GM15510 (cell line): ENCODE measurements around the gene RYR2.

Experiments
- POLR2A ChIP-seq: IDR thresholded peaks from 3 replicates; pipeline ENCODE4 v1.6.1; 2011; ENCODE audit warnings: borderline replicate concordance; ENCODE audit not compliant: insufficient read length; ENCODE audit errors: extremely low read depth

RYR2 gene

DNA sequence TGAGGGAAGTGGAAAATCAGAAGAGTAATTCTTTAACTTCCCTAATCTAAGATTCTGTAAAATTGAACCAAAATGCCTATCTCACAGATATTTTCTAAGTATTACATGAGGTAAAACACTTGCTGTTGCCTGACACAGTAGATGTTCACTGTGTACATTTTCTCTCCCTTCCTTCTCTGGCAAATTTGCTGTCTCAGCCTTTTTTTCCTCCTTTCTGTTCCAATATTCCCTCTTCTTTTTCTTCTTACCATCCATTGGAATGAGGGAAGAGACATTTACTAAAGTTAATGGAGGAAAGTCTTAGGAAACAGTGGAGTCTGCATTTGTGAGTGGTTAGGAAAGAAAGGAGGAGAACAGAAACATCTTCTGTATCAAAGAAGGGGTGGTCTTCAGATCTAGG is 608.8 kb downstream of the RYR2 start:
- no peak for TF ChIP-seq POLR2A

DNA sequence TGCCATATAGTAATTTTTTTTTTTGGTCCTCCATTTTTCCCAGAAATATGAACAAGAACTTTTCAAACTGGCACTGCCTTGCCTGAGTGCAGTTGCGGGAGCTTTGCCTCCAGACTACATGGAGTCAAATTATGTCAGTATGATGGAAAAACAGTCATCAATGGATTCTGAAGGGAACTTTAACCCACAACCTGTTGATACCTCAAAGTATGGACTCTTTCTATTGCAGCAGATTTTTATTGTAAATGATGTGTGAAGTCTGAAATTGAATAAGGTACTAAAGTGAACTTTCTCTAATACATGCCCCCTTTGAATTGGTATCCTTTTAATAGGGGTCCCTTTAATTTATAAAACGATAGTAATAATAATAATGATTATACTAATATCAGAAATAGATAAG is 613.8 kb downstream of the RYR2 start:
- no peak for TF ChIP-seq POLR2A

GRCh38 chr1:237664348-237664747 is 622.4 kb downstream of the RYR2 start:
- TF ChIP-seq POLR2A, result no peak

DNA sequence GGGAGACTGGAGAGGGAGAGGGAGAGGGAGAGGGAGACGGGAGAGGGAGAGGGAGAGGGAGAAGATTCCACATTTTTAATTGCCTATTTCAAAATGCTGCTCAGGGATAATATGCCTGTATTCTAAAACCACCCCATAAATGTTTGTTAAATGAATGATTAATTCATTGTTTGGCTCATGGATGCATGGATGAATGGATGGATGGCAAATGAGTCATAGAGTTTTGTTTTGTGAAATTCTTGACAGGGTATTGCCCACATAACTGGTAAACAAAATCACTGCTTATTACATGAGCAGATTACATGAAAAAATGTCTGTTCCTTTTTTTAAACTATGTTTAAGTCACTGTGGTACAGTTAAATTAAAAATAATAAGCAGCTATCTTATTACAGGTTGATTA is 628.3 kb downstream of the RYR2 start:
- TF ChIP-seq POLR2A, result no peak

DNA sequence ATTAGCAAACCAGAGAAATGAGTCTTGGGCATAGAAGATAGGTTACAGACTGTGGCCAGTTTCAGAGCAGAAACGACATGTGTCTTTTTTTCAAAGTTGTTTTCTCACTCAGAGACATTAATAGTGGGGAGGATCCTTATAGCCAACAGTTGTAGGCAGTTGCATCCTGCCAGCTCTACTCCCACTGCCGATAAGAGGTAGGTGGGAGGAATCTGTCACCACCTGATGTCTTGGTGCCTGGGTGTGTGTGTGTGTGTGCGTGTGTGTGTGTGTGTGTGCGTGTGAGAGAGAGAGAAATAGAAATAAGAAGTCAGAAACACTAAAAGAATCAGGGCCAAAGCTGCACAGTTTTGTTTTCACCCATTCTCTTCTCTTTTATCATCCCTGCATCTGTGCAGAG is 629.3 kb downstream of the RYR2 start:
- no peak for TF ChIP-seq POLR2A

- no peak for TF ChIP-seq POLR2A
These were observed 630.0 kb downstream of the RYR2 start for GRCh38 chr1:237671935-237672334.

- no peak for TF ChIP-seq POLR2A
These were observed 630.8 kb downstream of the RYR2 start for GRCh38 chr1:237672748-237673147.

- TF ChIP-seq POLR2A, result no peak
These were observed 631.6 kb downstream of the RYR2 start for GRCh38 chr1:237673631-237674030.

- TF ChIP-seq POLR2A, result no peak
These were observed 636.0 kb downstream of the RYR2 start for GRCh38 chr1:237677979-237678378.

DNA sequence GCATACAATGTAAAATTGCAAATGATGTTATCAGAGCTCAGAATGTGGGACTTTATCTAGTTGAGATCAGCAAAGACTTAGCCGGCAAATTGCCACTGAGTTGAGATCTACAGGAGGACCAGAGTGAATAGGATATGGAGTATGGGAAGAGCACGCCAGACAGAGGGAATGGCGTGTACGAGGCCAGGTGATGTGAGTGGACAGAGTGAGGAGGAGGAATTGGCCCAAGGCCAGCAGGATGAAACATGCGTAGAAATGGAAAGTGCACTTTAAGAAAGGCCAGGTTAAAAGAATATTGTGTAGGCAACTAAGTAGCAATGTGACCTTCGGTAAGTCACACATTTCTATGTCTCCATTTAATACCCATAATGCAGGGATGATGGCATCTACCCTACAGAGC is 637.7 kb downstream of the RYR2 start:
- TF ChIP-seq POLR2A, result no peak

GRCh38 chr1:237681210-237681609 is 639.2 kb downstream of the RYR2 start:
- no peak for TF ChIP-seq POLR2A

- TF ChIP-seq POLR2A, result no peak
These were observed 642.3 kb downstream of the RYR2 start for GRCh38 chr1:237684236-237684635.

DNA sequence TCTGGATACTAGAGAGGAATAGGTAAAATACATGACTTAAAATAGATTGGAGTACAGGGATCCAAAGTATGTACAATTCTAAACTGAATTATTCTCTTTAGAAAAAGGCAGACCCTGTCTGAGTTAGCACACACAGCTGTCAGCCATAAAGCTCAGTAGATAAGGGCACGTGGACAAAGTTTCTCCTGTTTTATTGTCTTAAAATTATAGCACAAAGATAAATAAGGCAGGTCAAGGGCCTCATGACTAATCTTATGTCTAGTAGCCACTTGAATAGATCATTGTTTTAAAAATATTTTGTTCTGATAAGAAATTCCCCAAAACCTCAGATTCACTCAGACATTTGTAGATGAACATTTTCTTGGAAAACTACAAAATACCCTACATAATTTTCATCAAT is 643.6 kb downstream of the RYR2 start:
- no peak for TF ChIP-seq POLR2A

GRCh38 chr1:237687804-237688203 is 645.8 kb downstream of the RYR2 start:
- no peak for TF ChIP-seq POLR2A

GRCh38 chr1:237690656-237691055 is 648.7 kb downstream of the RYR2 start:
- TF ChIP-seq POLR2A, result no peak

DNA sequence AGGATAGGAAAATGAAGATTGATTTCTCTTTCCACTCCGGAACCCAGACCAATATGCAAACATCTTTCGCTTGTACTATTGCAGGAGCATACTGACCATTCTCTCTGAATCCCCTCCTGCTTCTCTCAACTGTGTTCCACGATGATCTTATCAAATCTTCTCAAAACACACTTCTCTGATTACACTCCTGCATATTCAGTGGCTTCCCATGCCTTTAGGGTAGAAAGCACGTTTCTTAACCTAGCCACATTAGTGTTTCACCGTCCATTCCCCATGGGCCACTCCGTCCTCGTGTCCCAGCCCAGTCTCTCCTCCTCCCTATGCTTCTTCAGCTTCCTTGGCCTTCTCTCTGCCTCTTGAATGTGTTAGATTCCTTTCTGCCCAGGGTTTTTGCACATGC is 650.3 kb downstream of the RYR2 start:
- TF ChIP-seq POLR2A, result no peak

DNA sequence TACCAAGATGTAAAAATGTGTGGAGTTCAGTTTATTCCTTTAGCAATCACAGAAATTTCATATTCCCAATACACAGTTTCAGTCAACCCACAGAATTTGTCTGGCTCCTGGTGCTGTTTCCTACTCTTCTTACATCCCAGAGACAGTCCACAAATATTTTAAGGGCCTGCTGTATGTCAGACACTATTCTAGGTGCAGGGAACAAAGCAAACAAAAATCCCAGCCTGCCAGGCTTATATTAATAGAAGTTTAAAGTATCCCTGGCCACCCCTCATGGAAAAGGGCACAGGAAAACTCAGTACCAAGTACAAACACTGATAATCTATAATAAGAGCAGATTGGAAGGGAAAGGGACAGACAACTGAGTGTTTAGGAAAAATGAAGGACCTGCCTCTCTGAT is 653.9 kb downstream of the RYR2 start:
- no peak for TF ChIP-seq POLR2A
